ENCODE data around the gene COL4A5. TPM values are rescaled to one million over a fixed set of nuclear protein-coding genes. Genes with fewer than 3 reads are reported as not detected.
A peak's percentile ranks its signal among the peaks of the same experiment; 100 is the strongest.

COL4A5 gene
- total and polyA plus RNA-seq, 2 of the 8 experiments (the other 6 are each of a cell fraction or from before 2014, with no cell fraction given): 24.9 to 30.2 TPM

- TF ChIP-seq RAD21 (IDR thresholded peaks at IDR 0.05 in 1 of 2, conservative IDR thresholded peaks at IDR 0.05 in 1 of 2; ENCODE audit: low read depth in 2 of 2, low read length in 2 of 2) (peak; percentile 79 to 80), BACH1 (IDR thresholded peaks at IDR 0.05; ENCODE audit: low read length) (no peak)
Observed at GRCh38 chrX:108537005-108537404, 97.4 kb downstream of the COL4A5 start (continued).

All from H1 (cell line).